Colonic mucosa (tissue), 4 donors: ENCODE measurements around the gene SOX1. TPM values are rescaled to one million over a fixed set of nuclear protein-coding genes. Genes with fewer than 3 reads are reported as not detected.

Experiments
- DNase-seq: peaks from one replicate; pipeline ENCODE4 v3.0.0-alpha.2; 2020
- H3K27ac ChIP-seq: fragments of 200-600 bp; one replicate; pipeline ENCODE4 v1.8.0; 2021
- H3K27me3 ChIP-seq: fragments of 200-600 bp; one replicate; pipeline ENCODE4 v1.8.0; 2021
- H3K36me3 ChIP-seq: fragments of 200-600 bp; one replicate; pipeline ENCODE4 v1.8.0; 2021
- H3K4me1 ChIP-seq: fragments of 200-600 bp; one replicate; pipeline ENCODE4 v1.8.0; 2021; ENCODE audit warnings: mild to moderate bottlenecking
- H3K4me3 ChIP-seq: fragments of 200-600 bp; one replicate; pipeline ENCODE4 v1.8.0; 2021
- H3K9ac ChIP-seq, 2 donors: one replicate each; pipeline ENCODE4 v1.7.0; 2013; ENCODE audit warnings: control low read depth in 2 of 2, low read depth in 2 of 2, low read length in 2 of 2
- H3K9me3 ChIP-seq: fragments of 200-600 bp; one replicate; pipeline ENCODE4 v1.8.0; 2021
- CTCF ChIP-seq: fragments of 200-600 bp; IDR thresholded peaks from one replicate; pipeline ENCODE4 v1.8.0; 2022; ENCODE audit warnings: antibody characterized with exemption, mild to moderate bottlenecking
- intact Hi-C: fragments of 100-400 bp; cut with DNase I; formaldehyde crosslinking; loops from one replicate; pipeline ENCODE4 v1.14.1; 2022
- total RNA-seq, 2 donors: library from RNA; stranded (reverse); fragmentation: NEBNext Ultra II Directional in 1 of 2; extraction: Animal tissue kit (Norgen Biotek cat#: 25700) in 1 of 2; gene quantifications; one replicate each; pipeline ENCODE4 v1.2.1, GENCODE V29; 2021
- donor health status: healthy.
- donor health status: DM: no; HTN: no; CAD: no.
- donor health status: DM: no; HTN: no; CAD: no.

Gene SOX1
- not detected for total RNA-seq

GRCh38 chr13:112067116-112067741 is at the start of gene SOX1:
Gene SOX1 (plus strand): TSS chr13:112067149. CDS start chr13:112067659, 510 bp downstream.
- TF ChIP-seq CTCF = no peak

GRCh38 chr13:112024577-112024976 is 42.4 kb upstream of the SOX1 start:
- TF ChIP-seq CTCF = no peak
- Histone ChIP-seq H3K9ac (no peak overlapping the region), H3K9me3 (no peaks in the 10 kb centered on the region), H3K4me3 (no peak overlapping the region), H3K4me1 (no peaks in the 10 kb centered on the region), H3K36me3 (no peaks in the 10 kb centered on the region), H3K27ac (no peak overlapping the region), H3K27me3 (no peaks in the 10 kb centered on the region)
- DNase-seq = no peak
- intact Hi-C loops = no loop called here

More at GRCh38 chr13:112067116-112067741, at the start of gene SOX1:
- intact Hi-C loops = loop anchor here (10.0 kb wide), 1 partner anchor 378 kb away; no protein-coding TSS in a partner anchor
- DNase-seq = no peak
- no peaks in the 10 kb centered on the region for H3K36me3 ChIP-seq
- H3K27ac ChIP-seq = no peak within 1 kb of the TSS
- H3K27me3 ChIP-seq = peaks cover 82% of the 10 kb centered on the region
- no peak within 1 kb of the TSS for H3K9ac ChIP-seq
- H3K9me3 ChIP-seq = no peaks in the 10 kb centered on the region
- peak within 1 kb of the TSS; percentile 13 for H3K4me3 ChIP-seq
- H3K4me1 ChIP-seq = no peaks in the 10 kb centered on the region

- no peak for DNase-seq
- no peaks in the 10 kb centered on the region for H3K27me3 ChIP-seq
- intact Hi-C loops = no loop called here
- H3K9ac ChIP-seq = no peak overlapping the region
- H3K4me3 ChIP-seq = no peak overlapping the region
- no peak overlapping the region for H3K27ac ChIP-seq
- no peaks in the 10 kb centered on the region for H3K9me3 ChIP-seq
- TF ChIP-seq CTCF = no peak
- no peaks in the 10 kb centered on the region for H3K4me1 ChIP-seq
- H3K36me3 ChIP-seq = no peaks in the 10 kb centered on the region
Measured at GRCh38 chr13:112027250-112027649, 39.7 kb upstream of the SOX1 start.

GRCh38 chr13:112028481-112028880 is 38.5 kb upstream of the SOX1 start:
- no peak for TF ChIP-seq CTCF
- H3K27me3 ChIP-seq = no peaks in the 10 kb centered on the region

GRCh38 chr13:112029143-112029542 is 37.8 kb upstream of the SOX1 start:
- Histone ChIP-seq H3K27me3 (no peaks in the 10 kb centered on the region), H3K9ac (no peak overlapping the region), H3K4me3 (no peak overlapping the region), H3K27ac (no peak overlapping the region), H3K4me1 (no peaks in the 10 kb centered on the region), H3K9me3 (no peaks in the 10 kb centered on the region), H3K36me3 (no peaks in the 10 kb centered on the region)
- TF ChIP-seq CTCF = no peak
- DNase-seq = no peak
- intact Hi-C loops = no loop called here

More at GRCh38 chr13:112028481-112028880, 38.5 kb upstream of the SOX1 start:
- intact Hi-C loops = no loop called here
- no peaks in the 10 kb centered on the region for H3K4me1 ChIP-seq
- H3K9ac ChIP-seq = no peak overlapping the region
- H3K27ac ChIP-seq = no peak overlapping the region
- H3K36me3 ChIP-seq = no peaks in the 10 kb centered on the region
- no peak for DNase-seq
- no peaks in the 10 kb centered on the region for H3K9me3 ChIP-seq
- no peak overlapping the region for H3K4me3 ChIP-seq
